ENCODE data around the gene CSF2RB. TPM values are rescaled to one million over a fixed set of nuclear protein-coding genes. Genes with fewer than 3 reads are reported as not detected.

Gene CSF2RB
- polyA plus RNA-seq, 1 donor (not counting 4 experiments of a cell fraction or from before 2014, with no cell fraction given) = 0.08 TPM

DNA sequence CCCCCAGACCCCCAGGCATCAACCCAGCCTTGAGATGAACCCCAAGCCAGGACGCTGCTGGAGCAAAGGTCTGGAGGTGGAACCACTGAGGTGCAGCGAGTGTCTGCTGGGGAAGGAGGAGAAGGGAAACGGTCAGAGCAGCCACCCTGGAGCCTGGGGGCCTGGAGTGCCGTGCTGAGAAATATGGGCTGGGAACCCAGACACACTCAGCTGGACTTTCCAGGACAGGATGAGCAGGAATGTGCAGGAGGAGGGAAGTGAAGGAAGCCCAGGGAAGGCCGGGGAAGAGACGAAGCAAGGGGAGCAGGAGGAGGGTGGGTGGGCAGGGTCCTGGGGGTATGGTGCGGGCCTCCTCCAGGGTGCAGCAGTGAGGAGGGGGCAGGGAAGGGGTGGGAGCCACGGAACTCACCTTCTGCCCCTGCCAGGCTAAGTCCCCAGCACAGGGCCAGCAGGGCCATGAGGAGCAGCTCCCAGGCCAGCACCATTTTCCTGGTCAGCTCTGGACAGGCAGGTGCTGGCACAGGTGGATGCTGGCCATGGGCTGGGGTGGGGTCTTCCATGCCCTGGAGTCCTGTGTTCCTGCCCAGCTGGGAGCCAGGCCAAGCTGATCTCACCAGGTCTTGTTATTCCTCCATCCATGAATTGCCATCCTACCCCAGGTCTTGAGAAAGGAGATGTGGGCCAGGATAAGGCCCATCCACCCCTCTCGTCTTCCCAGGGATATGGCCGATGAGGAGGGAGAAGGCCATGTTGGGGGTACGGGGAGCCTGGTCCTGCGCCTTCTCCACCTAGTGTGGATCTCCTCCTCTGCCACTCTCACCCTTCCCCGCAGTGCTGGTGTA is 40.0 kb downstream of the CSF2RB start:
- no peak for FAIRE-seq

DNA sequence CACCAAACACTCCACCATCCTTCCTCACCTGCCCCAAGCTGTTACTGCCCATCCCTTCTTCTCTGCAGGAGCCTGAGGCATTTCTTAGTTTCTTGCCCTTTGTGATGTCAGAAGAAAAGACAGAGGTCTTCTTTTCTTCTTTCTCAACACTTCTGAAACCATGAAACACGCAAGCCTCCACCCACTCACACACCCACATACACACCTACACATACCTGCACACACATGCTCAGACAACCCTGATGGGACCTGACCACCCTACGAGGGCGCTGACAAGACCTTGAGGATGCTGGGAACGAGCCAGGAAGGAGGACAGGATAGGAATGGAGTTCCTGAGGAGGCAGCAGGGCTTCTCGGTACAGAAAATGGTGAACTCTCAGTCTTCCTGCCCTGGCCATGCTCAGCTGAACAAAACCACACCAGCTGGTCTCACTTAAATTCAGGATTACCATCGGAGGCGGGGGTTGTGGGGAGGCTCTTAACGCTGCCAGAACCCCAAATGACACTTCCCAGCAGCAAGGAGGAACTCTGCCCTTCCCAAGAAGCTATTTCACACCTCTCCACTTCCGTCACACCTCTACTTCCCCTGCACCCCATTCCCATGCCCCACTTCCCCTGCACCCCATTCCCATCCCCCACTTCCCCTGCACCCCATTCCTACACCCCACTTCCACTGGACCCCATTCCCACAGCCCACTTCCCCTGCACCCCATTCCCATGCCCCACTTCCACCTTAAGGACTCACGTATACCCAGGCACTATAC is 41.0 kb downstream of the CSF2RB start:
- DNase-seq (ENCODE audit: low read depth, low spot score) (no peak), FAIRE-seq (no peak)
- Histone ChIP-seq H3K4me3 (ENCODE audit: control insufficient read depth in 2 of 3, extremely low read depth in 1 of 3, insufficient read depth in 2 of 3, low read depth in 1 of 3, low read length in 3 of 3) (no peak overlapping the region), H3K27me3 (ENCODE audit: control insufficient read depth, extremely low read depth, insufficient read depth, low read length) (peaks cover 3% of the 10 kb centered on the region), H3K79me2 (ENCODE audit: control insufficient read depth, insufficient read depth, low read length) (no peaks in the 10 kb centered on the region), H3K27ac (ENCODE audit: control insufficient read depth, insufficient read depth, low read length) (no peak overlapping the region), H3K9ac (ENCODE audit: control insufficient read depth, extremely low read depth, insufficient read depth, low read length) (no peak overlapping the region), H3K36me3 (ENCODE audit: control insufficient read depth in 2 of 2, extremely low read depth in 1 of 2, insufficient read depth in 2 of 2, low read length in 2 of 2) (no peaks in the 10 kb centered on the region), H2AFZ (ENCODE audit: control insufficient read depth, low read length) (no peak overlapping the region), H3K9me1 (ENCODE audit: control insufficient read depth, extremely low read depth, insufficient read depth, low read length) (no peaks in the 10 kb centered on the region), H3K4me2 (ENCODE audit: control insufficient read depth, extremely low read depth, insufficient read depth, low read depth, low read length) (no peak overlapping the region), H4K20me1 (ENCODE audit: control insufficient read depth, extremely low read depth, insufficient read depth, low read length) (no peaks in the 10 kb centered on the region), H3K4me1 (ENCODE audit: control insufficient read depth, extremely low read depth, insufficient read depth, low read length) (no peaks in the 10 kb centered on the region), H3K9me3 (ENCODE audit: control insufficient read depth, low read depth, low read length) (no peaks in the 10 kb centered on the region)
- TF ChIP-seq EZH2 (IDR thresholded peaks at IDR 0.05; ENCODE audit: low read length) = no peak
- TF ChIP-seq, protein P1, sequence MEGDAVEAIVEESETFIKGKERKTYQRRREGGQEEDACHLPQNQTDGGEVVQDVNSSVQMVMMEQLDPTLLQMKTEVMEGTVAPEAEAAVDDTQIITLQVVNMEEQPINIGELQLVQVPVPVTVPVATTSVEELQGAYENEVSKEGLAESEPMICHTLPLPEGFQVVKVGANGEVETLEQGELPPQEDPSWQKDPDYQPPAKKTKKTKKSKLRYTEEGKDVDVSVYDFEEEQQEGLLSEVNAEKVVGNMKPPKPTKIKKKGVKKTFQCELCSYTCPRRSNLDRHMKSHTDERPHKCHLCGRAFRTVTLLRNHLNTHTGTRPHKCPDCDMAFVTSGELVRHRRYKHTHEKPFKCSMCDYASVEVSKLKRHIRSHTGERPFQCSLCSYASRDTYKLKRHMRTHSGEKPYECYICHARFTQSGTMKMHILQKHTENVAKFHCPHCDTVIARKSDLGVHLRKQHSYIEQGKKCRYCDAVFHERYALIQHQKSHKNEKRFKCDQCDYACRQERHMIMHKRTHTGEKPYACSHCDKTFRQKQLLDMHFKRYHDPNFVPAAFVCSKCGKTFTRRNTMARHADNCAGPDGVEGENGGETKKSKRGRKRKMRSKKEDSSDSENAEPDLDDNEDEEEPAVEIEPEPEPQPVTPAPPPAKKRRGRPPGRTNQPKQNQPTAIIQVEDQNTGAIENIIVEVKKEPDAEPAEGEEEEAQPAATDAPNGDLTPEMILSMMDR (optimal IDR thresholded peaks at IDR 0.05 in 1 of 3, IDR thresholded peaks at IDR 0.05 in 1 of 3, conservative IDR thresholded peaks at IDR 0.05 in 1 of 3; ENCODE audit: extremely low read depth in 1 of 3, insufficient read depth in 2 of 3, low read length in 3 of 3) = no peak
- dilution Hi-C loops (cut with MboI; ENCODE audit: extremely low pct_ligation_motif_present, low sequenced_read_pairs) = no loop called here

More for the DNA sequence above, 40.0 kb downstream of the CSF2RB start:
- H3K9me3 ChIP-seq (ENCODE audit: control insufficient read depth, low read depth, low read length) = no peaks in the 10 kb centered on the region
- TF ChIP-seq, protein P1 (optimal IDR thresholded peaks at IDR 0.05 in 1 of 3, IDR thresholded peaks at IDR 0.05 in 1 of 3, conservative IDR thresholded peaks at IDR 0.05 in 1 of 3; ENCODE audit: extremely low read depth in 1 of 3, insufficient read depth in 2 of 3, low read length in 3 of 3) = no peak
- no peak for TF ChIP-seq EZH2 (IDR thresholded peaks at IDR 0.05; ENCODE audit: low read length)
- H3K27me3 ChIP-seq (ENCODE audit: control insufficient read depth, extremely low read depth, insufficient read depth, low read length) = peaks cover 3% of the 10 kb centered on the region
- no peaks in the 10 kb centered on the region for H4K20me1 ChIP-seq (ENCODE audit: control insufficient read depth, extremely low read depth, insufficient read depth, low read length)
- no peak overlapping the region for H3K4me3 ChIP-seq (ENCODE audit: control insufficient read depth in 2 of 3, extremely low read depth in 1 of 3, insufficient read depth in 2 of 3, low read depth in 1 of 3, low read length in 3 of 3)
- H3K27ac ChIP-seq (ENCODE audit: control insufficient read depth, insufficient read depth, low read length) = no peak overlapping the region
- H3K36me3 ChIP-seq (ENCODE audit: control insufficient read depth in 2 of 2, extremely low read depth in 1 of 2, insufficient read depth in 2 of 2, low read length in 2 of 2) = no peaks in the 10 kb centered on the region
- no peaks in the 10 kb centered on the region for H3K79me2 ChIP-seq (ENCODE audit: control insufficient read depth, insufficient read depth, low read length)
- H3K9me1 ChIP-seq (ENCODE audit: control insufficient read depth, extremely low read depth, insufficient read depth, low read length) = no peaks in the 10 kb centered on the region
- H2AFZ ChIP-seq (ENCODE audit: control insufficient read depth, low read length) = no peak overlapping the region
- H3K9ac ChIP-seq (ENCODE audit: control insufficient read depth, extremely low read depth, insufficient read depth, low read length) = no peak overlapping the region
- no peak for DNase-seq (ENCODE audit: low read depth, low spot score)
- dilution Hi-C loops (cut with MboI; ENCODE audit: extremely low pct_ligation_motif_present, low sequenced_read_pairs) = no loop called here
- H3K4me1 ChIP-seq (ENCODE audit: control insufficient read depth, extremely low read depth, insufficient read depth, low read length) = no peaks in the 10 kb centered on the region
- no peak overlapping the region for H3K4me2 ChIP-seq (ENCODE audit: control insufficient read depth, extremely low read depth, insufficient read depth, low read depth, low read length)
